ENCODE data around the gene CERS2. TPM values are rescaled to one million over a fixed set of nuclear protein-coding genes. Genes with fewer than 3 reads are reported as not detected.
A peak's percentile ranks its signal among the peaks of the same experiment; 100 is the strongest.

Gene CERS2
- total and polyA plus RNA-seq, 2 of the 13 experiments (the other 11 are each of a cell fraction or from before 2014, with no cell fraction given) = 269 to 298 TPM

DNA sequence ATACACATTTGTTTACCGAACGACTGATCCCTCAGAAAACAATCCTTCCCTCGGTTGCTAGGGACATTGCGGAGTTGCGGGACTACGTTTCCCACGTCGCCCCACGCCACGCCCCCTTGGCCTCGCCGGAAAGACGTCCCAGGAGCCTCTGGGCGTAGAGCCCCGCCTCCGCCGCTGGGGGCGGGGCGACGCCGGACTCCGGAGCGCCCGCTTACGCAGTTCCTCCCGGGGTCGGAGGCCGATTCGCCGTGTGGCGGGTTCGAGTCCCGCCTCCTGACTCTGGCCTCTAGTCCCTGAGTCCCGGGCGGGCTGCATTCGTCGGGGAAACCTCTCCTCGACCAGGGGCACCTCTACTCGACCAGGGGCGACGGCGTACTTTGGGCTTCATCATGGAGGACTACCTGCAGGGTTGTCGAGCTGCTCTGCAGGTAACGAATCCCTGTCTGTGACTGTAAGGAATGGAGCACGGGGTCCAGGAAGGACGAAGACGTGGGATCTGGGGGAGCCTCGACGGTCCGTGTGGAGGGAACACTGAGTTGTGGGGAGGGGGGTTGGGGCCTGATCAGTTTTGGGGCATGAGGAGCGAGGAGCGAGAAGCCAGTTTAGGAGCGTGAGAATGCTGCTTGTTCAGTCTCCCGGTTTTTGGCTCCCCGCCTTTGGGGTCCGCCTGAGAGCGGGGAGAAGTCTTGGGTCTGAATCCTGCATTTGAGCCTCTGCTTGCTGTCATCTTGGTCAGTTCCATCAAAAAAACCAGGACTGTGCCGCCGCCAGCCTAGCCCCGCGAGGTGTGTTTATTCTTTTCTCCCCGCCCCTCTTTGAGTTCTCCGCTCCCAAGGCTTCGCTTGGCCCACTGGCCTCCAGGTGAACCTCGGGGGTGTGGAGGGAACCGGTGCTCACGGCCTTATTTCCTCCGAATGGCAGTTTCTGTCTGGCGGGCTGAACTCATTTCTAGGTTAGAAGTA, 33.9 kb upstream of the CERS2 start, which contains the start of gene PRUNE1 (continued):
- TF ChIP-seq, protein P1, sequence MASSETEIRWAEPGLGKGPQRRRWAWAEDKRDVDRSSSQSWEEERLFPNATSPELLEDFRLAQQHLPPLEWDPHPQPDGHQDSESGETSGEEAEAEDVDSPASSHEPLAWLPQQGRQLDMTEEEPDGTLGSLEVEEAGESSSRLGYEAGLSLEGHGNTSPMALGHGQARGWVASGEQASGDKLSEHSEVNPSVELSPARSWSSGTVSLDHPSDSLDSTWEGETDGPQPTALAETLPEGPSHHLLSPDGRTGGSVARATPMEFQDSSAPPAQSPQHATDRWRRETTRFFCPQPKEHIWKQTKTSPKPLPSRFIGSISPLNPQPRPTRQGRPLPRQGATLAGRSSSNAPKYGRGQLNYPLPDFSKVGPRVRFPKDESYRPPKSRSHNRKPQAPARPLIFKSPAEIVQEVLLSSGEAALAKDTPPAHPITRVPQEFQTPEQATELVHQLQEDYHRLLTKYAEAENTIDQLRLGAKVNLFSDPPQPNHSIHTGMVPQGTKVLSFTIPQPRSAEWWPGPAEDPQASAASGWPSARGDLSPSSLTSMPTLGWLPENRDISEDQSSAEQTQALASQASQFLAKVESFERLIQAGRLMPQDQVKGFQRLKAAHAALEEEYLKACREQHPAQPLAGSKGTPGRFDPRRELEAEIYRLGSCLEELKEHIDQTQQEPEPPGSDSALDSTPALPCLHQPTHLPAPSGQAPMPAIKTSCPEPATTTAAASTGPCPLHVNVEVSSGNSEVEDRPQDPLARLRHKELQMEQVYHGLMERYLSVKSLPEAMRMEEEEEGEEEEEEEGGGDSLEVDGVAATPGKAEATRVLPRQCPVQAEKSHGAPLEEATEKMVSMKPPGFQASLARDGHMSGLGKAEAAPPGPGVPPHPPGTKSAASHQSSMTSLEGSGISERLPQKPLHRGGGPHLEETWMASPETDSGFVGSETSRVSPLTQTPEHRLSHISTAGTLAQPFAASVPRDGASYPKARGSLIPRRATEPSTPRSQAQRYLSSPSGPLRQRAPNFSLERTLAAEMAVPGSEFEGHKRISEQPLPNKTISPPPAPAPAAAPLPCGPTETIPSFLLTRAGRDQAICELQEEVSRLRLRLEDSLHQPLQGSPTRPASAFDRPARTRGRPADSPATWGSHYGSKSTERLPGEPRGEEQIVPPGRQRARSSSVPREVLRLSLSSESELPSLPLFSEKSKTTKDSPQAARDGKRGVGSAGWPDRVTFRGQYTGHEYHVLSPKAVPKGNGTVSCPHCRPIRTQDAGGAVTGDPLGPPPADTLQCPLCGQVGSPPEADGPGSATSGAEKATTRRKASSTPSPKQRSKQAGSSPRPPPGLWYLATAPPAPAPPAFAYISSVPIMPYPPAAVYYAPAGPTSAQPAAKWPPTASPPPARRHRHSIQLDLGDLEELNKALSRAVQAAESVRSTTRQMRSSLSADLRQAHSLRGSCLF (CRISPR knock-in tag; IDR thresholded peaks at IDR 0.05; ENCODE audit: borderline replicate concordance) = 0 out of 2 replicates have a peak, but pooled peaks have one; percentile 36
- TF ChIP-seq GATA4 (IDR thresholded peaks at IDR 0.05; ENCODE audit: borderline replicate concordance, low read depth) = peak; percentile 36; the same call in 1 of the 2 replicates
- TF ChIP-seq ZNF333 (CRISPR knock-in tag; IDR thresholded peaks at IDR 0.05; ENCODE audit: borderline replicate concordance) = no peak
- TF ChIP-seq, protein P2, sequence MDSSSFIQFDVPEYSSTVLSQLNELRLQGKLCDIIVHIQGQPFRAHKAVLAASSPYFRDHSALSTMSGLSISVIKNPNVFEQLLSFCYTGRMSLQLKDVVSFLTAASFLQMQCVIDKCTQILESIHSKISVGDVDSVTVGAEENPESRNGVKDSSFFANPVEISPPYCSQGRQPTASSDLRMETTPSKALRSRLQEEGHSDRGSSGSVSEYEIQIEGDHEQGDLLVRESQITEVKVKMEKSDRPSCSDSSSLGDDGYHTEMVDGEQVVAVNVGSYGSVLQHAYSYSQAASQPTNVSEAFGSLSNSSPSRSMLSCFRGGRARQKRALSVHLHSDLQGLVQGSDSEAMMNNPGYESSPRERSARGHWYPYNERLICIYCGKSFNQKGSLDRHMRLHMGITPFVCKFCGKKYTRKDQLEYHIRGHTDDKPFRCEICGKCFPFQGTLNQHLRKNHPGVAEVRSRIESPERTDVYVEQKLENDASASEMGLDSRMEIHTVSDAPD (CRISPR knock-in tag; IDR thresholded peaks at IDR 0.05) = peak; percentile 62; the same call in 1 of the 2 replicates
- peak; percentile 90 for TF ChIP-seq RFX5 (IDR thresholded peaks at IDR 0.05; ENCODE audit: low read depth, low read length)
- TF ChIP-seq, protein P3, sequence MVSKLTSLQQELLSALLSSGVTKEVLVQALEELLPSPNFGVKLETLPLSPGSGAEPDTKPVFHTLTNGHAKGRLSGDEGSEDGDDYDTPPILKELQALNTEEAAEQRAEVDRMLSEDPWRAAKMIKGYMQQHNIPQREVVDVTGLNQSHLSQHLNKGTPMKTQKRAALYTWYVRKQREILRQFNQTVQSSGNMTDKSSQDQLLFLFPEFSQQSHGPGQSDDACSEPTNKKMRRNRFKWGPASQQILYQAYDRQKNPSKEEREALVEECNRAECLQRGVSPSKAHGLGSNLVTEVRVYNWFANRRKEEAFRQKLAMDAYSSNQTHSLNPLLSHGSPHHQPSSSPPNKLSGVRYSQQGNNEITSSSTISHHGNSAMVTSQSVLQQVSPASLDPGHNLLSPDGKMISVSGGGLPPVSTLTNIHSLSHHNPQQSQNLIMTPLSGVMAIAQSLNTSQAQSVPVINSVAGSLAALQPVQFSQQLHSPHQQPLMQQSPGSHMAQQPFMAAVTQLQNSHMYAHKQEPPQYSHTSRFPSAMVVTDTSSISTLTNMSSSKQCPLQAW (CRISPR knock-in tag; IDR thresholded peaks at IDR 0.05) = peak; percentile 69; the same call in 1 of the 2 replicates
- TF ChIP-seq, protein P4, sequence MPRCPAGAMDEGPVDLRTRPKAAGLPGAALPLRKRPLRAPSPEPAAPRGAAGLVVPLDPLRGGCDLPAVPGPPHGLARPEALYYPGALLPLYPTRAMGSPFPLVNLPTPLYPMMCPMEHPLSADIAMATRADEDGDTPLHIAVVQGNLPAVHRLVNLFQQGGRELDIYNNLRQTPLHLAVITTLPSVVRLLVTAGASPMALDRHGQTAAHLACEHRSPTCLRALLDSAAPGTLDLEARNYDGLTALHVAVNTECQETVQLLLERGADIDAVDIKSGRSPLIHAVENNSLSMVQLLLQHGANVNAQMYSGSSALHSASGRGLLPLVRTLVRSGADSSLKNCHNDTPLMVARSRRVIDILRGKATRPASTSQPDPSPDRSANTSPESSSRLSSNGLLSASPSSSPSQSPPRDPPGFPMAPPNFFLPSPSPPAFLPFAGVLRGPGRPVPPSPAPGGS (CRISPR knock-in tag; IDR thresholded peaks at IDR 0.05) = peak; percentile 24; the same call in 1 of the 2 replicates
- no peak for TF ChIP-seq ZNF3 (CRISPR knock-in tag; IDR thresholded peaks at IDR 0.05)
- TF ChIP-seq HNRNPK (IDR thresholded peaks at IDR 0.05; ENCODE audit: low read depth, low read length, poor library complexity, severe bottlenecking) = no peak
- peak; percentile 34; the same call in 1 of the 2 replicates for TF ChIP-seq ELF3 (CRISPR knock-in tag; IDR thresholded peaks at IDR 0.05)
- peak; percentile 59; the same call in 1 of the 2 replicates for TF ChIP-seq TAF1 (CRISPR knock-in tag; IDR thresholded peaks at IDR 0.05)
- peak; percentile 30; the same call in 1 of the 2 replicates for TF ChIP-seq ZNF773 (CRISPR knock-in tag; IDR thresholded peaks at IDR 0.05; ENCODE audit: borderline replicate concordance)
- TF ChIP-seq SIN3A (IDR thresholded peaks at IDR 0.05; ENCODE audit: borderline replicate concordance, low read depth, low read length) = peak; percentile 42; the same call in 1 of the 2 replicates
- peak; percentile 51; the same call in 1 of the 2 replicates for TF ChIP-seq KDM3A (CRISPR knock-in tag; IDR thresholded peaks at IDR 0.05; ENCODE audit: low read depth)
- peak; percentile 62; the same call in 1 of the 2 replicates for TF ChIP-seq MED13 (CRISPR knock-in tag; IDR thresholded peaks at IDR 0.05)
- no peak for TF ChIP-seq ATRX (CRISPR knock-in tag; IDR thresholded peaks at IDR 0.05; ENCODE audit: borderline replicate concordance)
- TF ChIP-seq PHF20 (CRISPR knock-in tag; IDR thresholded peaks at IDR 0.05) = peak; percentile 10; the same call in 1 of the 2 replicates
- TF ChIP-seq JARID2 (CRISPR knock-in tag; IDR thresholded peaks at IDR 0.05; ENCODE audit: insufficient replicate concordance) = no peak
- no peak for TF ChIP-seq ZNF251 (CRISPR knock-in tag; IDR thresholded peaks at IDR 0.05)
